Measurements from ENCODE around the gene CCDC178.
"Not testable (repeated sequence)": the region's sequence is repeated elsewhere in the genome, so short reads cannot be mapped to it uniquely, and the experiment has no call there.

The CCDC178 gene

GRCh38 chr18:33350256-33350655 is 90.3 kb downstream of the CCDC178 start:
- no peak for DNase-seq

DNA sequence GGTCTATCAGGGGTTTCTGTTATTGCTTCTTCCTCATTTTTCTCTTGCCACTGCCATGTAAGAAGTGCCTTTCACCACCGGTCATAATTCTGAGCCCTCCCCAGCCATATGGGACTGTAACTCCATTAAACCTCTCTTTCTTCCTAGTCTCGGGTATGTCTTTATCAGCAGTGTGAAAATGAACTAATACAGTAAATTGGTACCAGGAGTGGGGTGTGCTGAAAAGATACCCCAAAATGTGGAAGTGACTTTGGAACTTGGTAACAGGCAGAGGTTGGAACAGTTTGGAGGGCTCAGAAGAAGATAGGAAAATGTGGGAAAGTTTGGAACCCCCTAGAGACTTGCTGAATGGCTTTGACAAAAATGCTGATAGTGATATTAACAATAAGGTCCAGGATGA is 100.8 kb downstream of the CCDC178 start:
- DNase-seq = not testable (repeated sequence)

- DNase-seq = no peak
These were observed 105.7 kb downstream of the CCDC178 start for GRCh38 chr18:33334781-33335180.

- DNase-seq = no peak
These were observed 109.8 kb downstream of the CCDC178 start for GRCh38 chr18:33330711-33331110.

DNA sequence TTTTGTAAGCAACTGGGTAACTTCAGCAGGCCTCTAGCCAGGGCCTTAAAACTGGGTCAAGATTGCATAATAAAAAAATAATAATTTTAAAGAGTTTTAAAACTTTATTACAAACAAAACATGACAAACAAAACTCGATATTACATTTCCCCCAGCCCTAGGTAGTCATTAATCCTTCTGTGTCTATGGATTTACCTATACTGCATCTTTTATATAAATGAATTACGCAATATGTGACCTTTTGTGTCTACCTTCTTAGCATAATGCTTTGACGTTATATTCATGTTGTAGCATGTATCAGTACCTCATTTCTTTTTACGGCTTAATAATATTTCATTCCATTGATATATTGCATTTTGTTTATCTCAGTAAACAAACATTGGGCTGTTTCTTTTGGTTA is 113.5 kb downstream of the CCDC178 start:
- no peak for DNase-seq

DNA sequence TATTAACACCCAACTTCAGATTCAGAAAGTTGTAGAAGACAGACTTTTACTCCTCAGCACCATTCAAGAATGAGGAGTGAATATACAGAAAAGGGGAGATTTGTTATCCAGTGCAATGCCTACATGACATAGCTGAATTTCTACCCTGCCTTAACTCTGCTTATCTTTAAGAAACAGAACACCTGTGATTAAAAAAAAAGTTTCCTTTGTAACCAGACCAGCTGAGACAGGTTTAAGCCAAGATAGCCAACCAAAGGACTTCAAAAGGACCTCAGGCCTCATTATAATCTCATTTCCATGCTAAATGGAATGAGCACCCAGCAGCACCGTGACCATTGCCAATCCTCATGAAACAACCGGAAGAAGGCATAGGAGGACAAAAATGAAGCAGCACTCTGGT is 122.9 kb downstream of the CCDC178 start:
- no peak for DNase-seq

- DNase-seq = no peak
These were observed 124.4 kb downstream of the CCDC178 start for GRCh38 chr18:33316146-33316587.

- no peak for DNase-seq
These were observed 133.0 kb downstream of the CCDC178 start for GRCh38 chr18:33307520-33307919.

GRCh38 chr18:33304277-33304676 is 136.2 kb downstream of the CCDC178 start:
- DNase-seq = no peak

DNA sequence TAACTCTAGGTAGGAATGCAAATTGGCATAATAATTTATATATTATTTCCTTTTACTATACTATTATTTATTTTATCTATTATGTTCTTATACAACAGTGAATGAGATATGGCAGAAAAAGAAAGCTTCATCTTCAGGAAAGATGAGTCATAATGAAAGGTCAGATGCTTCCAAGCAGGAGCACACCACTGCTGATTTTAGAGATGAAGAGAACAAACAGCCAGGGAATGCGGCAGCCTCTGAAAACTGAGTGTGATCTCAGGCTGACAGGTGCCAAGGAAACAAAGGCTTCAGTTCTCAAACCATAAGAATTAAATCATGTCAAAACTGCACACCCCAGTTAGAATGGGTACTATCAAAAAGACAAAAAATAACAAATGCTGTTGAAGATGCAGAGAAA is 149.0 kb downstream of the CCDC178 start:
- DNase-seq = no peak

GRCh38 chr18:33288082-33288716 is 152.3 kb downstream of the CCDC178 start:
- DNase-seq = no peak

DNA sequence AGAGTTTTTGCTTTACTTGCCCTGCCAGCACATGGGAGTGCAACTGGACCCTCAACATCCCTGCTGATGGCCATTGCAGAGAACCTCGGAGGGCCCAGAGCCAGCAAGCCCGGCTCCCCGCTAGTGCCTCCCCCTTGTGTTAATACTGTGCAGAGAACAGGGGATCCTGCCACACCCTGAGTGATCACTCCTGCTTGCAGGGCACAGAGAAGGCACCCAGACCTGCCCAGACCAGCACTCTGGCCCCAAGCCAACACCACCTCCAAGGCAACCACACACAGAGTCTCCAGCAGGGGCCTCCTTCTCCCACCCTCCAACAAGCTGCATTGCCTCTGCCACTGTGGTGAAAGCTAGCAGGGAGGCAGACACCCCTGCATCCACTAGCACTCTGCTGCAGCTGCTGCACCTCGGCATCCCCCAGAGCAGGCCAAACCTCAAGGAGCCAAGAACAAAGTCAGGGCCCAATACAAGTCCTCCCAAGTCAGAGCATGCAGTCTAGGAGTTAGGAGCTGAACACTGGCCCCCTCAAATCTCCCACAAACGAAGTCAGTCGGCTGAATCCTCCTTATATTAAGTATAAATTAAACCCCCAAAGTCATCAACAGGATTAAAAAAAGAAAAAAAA is 157.7 kb downstream of the CCDC178 start:
- DNase-seq = no peak

- DNase-seq = no peak
These were observed 158.4 kb downstream of the CCDC178 start for GRCh38 chr18:33282142-33282541.

DNA sequence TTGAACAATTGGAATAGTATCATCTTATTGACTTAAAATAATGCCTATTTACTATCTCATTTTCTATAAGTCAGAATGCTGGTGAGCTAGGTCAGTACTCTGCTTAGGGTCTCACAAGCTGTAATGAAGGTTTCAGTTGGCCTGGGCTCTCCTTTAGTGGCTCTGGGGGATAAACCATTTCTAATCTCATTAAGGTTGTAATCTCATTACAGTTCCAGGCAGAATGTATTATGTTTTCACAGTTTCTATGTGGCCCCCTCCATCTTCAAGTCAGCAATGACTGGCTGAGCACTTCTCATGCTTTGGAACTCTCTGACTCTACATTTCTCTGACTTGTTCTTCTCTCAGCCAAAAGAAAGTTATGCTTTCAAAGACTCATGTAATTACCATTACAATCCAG is 163.1 kb downstream of the CCDC178 start:
- DNase-seq = no peak

DNA sequence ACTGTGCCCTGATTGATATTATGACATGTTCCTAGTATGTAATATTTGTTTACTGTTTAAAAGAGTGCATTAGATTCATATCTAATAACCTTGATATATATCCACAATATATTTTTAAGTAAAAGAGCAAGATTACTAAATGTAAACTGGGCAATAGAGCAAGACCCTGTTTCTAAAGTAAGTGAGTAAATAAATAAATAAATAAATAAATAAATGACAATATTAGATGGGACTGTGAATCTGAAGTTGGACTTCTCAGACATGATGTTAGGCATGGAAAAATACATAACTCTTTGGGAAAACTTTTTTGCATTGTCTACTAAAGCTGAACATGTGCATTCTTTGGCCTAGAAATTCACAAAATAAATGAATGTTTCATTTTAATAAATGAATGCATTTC is 164.7 kb downstream of the CCDC178 start:
- DNase-seq = no peak

DNA sequence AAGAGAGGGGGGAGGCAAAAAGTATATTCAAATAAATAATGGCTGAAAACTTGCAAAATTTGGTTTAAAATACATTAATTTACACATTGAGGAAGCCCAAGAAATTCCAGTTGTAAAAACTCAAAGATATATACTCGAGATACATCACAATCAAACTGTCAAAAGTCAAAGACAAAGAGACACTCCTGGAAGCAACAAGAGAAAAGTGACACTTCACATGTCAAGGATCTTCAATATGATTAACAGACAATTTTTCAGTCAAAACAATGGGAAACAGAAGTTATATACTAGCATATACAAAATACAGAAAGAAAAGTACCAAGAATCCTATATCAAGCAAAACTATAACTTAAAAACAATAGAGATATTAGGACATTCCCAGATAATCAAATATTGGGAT is 170.2 kb downstream of the CCDC178 start:
- DNase-seq = no peak

DNA sequence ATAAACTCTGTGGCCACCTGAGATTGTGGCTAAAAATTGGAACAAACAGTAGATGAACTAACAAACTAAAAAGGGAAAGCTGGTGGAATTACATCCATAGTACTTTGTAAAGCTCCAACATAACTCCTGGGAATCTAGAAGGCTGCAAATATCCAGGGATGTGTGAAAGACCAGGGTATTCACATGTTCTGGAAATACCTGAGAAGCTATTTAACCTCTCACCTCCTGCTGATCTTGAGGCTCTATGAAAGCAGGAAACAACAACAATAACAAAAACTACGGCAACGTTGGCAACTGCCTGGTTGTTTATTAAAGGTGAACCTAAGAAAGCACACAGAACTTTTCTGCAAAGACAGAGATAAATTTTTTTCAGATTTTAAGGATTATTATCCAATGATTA is 171.3 kb downstream of the CCDC178 start:
- DNase-seq = no peak

DNA sequence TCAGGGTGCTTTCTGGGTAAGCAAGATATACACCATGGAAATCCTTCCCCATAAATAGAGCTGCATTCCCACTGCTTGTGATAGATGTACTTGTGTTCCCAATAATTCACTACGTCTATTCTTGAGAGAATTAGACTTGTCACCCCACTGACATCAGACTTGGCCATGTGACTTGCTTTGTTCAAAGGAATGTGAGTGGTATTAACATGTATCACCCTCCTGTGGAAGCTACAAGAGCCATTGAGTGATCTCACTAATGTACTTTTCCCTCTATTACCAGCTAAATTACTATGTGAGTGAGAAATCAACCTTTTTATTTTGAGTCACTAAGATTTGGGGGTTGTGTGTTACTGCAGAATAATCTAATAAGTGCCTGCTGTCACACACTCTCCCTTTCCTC is 176.0 kb downstream of the CCDC178 start:
- DNase-seq = no peak

DNA sequence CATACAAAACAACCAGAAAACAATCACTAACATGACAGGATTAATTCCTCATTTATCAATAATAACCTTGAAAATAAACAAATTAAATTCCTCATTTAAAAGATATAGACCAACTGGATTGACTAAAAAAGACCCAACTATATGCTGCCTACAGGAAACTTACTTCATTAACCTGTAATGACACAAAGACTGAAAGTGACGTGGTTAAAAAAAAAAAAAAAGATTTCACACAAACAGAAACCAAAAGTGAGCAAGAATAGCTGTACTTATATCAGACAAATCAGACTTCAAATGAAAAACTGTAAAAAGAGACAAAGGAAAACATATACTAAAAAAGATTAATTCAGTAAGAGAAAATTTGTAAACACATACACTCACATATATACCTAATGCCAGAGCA is 201.2 kb downstream of the CCDC178 start:
- no peak for DNase-seq

DNA sequence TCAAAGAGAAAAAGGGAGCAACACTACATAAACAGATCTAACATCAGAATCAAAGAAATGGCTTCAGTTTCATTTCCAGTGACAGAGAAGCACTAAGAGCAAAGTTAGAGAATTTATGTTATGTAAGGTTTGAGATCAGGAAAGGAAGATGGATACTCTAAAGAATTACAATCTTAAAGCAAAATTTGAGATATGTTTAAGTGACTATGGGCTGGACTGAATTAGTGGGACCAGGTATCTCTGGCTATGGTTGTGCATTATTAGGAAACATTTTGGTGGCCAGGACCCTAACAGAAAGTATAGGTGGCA is 208.2 kb downstream of the CCDC178 start:
- no peak for DNase-seq

DNA sequence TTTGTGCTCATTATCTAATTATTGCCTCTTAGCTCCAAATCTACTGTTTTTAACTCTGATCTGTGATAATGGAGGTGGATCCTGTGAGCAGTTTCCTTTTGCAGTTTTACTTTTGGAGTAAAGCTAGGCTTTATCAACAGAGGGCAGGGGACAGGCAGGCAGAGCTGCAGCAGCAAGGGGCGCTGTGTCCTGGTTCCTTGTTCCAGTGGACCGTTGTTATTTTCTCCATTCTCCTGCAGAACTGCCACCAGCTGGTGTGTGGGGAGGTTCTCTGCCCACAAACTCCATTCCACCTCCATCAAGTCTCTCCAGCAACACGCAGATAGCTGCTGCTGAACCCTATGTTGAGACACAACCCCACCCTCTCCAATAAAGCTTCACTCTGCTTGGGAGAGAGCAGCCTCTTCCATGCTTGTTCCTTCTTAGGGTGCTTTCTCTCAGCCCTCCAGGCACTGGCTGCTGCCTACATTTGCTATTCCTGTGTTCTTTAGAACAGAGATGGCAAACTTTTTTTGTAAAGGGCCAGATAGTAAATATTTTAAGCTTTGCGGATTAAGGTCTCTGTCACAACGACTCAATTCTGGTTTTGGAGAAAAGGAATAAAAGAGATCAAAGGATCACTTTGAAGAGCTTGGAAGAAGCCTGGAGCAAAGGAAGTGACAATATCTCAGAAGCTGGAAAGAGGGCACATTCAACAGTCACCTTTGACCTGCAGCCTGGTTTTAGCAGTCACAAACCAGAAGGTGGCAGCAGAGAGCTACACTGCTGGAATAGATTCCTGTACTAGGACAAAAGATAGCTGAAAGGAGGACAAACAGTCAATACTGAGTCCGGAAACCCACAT is 208.8 kb downstream of the CCDC178 start:
- peak; percentile 49 to 63 for DNase-seq

DNA sequence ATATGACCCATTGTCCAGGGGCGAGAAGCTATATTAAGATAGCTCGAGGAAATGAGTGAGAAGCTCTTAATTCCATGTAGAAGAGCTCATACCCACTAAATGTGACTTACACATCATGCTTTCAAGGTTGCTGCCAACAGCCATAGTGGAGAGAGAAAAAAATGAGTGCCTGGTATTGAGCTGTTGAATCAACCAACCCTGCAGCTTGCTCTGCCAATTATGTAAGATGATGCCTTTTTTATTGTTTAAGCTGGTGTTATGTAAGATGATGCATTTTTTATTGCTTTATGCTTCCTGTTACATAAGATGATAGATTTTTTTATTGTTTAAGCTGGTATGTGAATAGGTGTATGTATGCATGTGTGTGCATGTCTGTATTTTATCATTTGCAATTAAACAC is 228.2 kb downstream of the CCDC178 start:
- no peak for DNase-seq

DNA sequence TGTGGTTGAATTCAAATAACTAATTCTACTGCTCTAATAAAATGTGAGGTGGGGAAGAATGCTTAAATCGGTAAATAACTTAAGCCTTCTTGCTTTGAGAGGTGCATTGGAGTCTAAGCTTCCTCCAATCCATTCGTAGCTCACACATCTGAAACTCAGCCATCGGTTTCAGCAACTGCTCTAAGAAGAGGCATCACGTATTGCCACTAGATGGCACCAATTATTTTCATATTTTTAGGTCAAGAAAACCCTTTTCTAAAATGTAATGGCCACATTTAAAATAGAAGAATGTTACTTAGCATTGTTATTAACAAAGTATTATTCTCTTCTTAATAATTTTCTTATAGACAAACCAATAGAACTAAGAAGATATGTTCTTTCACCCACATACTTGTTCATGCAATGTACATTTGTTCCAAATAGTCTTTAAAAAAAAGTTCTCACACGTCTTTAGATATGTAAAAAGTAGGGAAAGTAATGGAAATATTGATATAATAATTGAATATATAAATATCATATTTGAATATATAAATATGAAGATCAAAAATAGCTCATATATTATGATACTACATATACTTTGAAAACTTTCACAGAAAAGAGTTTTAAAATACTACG is 229.8 kb downstream of the CCDC178 start:
- DNase-seq = no peak

DNA sequence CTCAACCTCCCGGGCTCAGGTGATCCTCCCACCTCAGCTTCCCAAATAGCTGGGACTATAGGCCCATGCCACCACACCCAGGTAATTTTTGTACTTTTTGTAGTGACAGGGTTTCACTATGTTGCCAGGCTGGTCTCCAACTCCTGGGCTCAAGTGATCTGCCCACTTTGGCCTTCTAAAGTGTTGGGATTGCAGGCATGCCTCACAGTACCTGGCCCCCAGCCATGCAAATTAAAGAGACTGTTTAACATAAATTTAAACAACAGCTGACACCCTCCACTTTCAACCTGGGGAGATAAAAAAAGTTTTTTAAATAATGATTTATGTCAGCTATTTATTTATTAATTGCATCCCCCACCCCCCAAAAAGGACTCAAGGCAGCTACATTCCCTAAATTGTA is 234.7 kb downstream of the CCDC178 start:
- no peak for DNase-seq

Measured in stimulated activated CD4-positive, alpha-beta T cell treated with anti-CD3 and anti-CD28 coated beads, Interleukin-2, amount 100 ng/mL, for 24 hours (primary cell).